DND-41 (cell line): ENCODE data around the gene GAPDH.

ENCODE experiments used
- CTCF ChIP-seq: IDR thresholded peaks from 2 replicates; pipeline ENCODE4 v1.5.1; 2012; ENCODE audit warnings: borderline replicate concordance, low read length, moderate library complexity, mild to moderate bottlenecking; ENCODE audit not compliant: poor library complexity, severe bottlenecking; ENCODE audit errors: extremely low read depth
- EZH2 ChIP-seq: IDR thresholded peaks from 3 replicates; pipeline ENCODE4 v1.6.1; 2012; ENCODE audit warnings: borderline replicate concordance, low read depth, mild to moderate bottlenecking, moderate library complexity, low read length, inconsistent platforms; ENCODE audit not compliant: severe bottlenecking

DNA sequence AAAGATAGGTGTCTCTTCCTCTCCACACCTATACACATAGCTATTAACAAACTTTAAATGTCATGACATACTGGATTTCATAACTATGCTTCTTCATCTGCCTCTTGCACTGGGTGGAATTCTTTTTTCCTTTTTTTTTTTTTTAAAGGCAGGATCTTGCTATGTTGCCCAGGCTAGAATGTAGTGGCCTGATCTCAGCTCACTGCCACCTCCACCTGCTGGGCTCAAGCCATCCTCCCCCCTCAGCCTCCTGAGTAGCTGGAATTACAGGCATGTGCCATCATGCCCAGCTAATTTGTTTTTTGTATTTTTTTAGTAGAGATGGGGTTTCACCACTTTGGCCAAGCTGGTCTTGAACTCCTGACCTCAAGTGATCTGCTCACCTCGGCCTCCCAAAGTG lies 46.1 kb upstream of the GAPDH start:
- TF ChIP-seq CTCF = no peak
- no peak for TF ChIP-seq EZH2
